ENCODE data around the gene MIDN.

- TF ChIP-seq POLR2A (IDR thresholded peaks at IDR 0.05; ENCODE audit: low read depth, low read length), result no peak
- TF ChIP-seq TAF1 (IDR thresholded peaks at IDR 0.05; ENCODE audit: low read depth, low read length), result no peak
- TF ChIP-seq POLR2AphosphoS5 (IDR thresholded peaks at IDR 0.05; ENCODE audit: low read depth, low read length), result no peak
- TF ChIP-seq PAX5 (IDR thresholded peaks at IDR 0.05; ENCODE audit: insufficient read depth, low read length, severe bottlenecking), result no peak
Measured at GRCh38 chr19:1254081-1254527, 5.7 kb downstream of the MIDN start.

Measured in GM12891 (cell line).